Measurements from ENCODE around the gene CDK2.
"Not testable (repeated sequence)": the region's sequence is repeated elsewhere in the genome, so short reads cannot be mapped to it uniquely, and the experiment has no call there.

The CDK2 gene

DNA sequence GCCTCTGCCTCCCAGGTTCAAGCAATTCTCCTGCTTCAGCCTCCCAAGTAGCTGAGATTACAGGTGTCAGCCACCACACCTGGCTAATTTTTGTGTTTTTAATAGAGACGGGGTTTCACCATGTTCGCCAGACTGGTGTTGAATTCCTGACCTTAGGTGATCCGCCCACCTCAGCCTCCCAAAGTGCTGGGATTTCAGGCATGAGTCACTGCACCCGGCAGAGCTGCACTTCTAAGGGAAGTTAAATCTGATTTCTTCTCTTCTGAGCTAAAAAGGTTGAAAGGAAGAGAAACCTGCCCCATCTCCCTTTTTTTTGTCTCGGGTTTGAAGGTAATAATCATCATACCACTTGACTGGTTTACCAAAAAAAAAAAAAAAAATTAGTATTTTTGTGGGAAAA lies 15.3 kb downstream of the CDK2 start:
- H3K36me3 ChIP-seq (ENCODE audit: control insufficient read depth, insufficient read depth, low read length); H3K9me3 ChIP-seq (ENCODE audit: control insufficient read depth, insufficient read depth, low read length); H3K4me3 ChIP-seq (ENCODE audit: low read length); H3K27me3 ChIP-seq (ENCODE audit: control insufficient read depth, insufficient read depth, low read length); H3K4me1 ChIP-seq (ENCODE audit: control insufficient read depth, insufficient read depth, low read length); DNase-seq (ENCODE audit: low read depth, low spot score); H3K27ac ChIP-seq (ENCODE audit: low read length): not testable (repeated sequence)
- WGBS (ENCODE audit: insufficient coverage, insufficient read length), result no CpG with 5 or more reads among the region's 5 CpGs

DNA sequence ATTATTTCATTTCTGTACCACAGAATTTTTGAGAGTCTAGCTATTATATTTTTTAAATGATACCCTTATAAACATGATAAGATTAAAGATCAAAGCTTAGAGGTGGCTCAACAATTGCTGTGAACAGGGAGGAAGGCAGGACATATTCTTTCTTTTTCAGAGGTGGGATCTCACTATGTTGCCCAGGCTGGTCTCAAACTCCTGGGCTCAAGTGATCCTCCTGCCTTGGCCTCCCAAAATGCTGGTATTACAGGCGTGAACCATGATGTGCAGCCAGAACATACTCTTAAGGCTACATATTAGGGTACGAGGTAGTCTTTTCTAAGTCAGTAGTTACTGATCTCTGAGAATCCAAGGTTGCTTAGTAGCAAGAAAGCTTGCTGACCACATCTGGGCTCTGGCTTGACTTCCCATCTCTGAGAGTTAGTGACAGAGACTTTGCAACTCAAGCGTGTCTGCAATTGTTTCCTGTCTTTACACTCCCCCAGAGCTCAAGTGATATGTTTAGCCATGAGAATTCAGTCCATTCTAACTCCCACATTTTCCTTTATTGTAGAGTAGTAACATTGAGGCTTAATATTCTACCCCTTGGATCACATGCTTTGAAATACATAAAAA lies 15.8 kb downstream of the CDK2 start:
- H3K4me3 ChIP-seq (ENCODE audit: low read length), result no peak overlapping the region
- DNase-seq (ENCODE audit: low read depth, low spot score), result no peak
- no peaks in the 10 kb centered on the region for H3K4me1 ChIP-seq (ENCODE audit: control insufficient read depth, insufficient read depth, low read length)
- no peaks in the 10 kb centered on the region for H3K9me3 ChIP-seq (ENCODE audit: control insufficient read depth, insufficient read depth, low read length)
- no peak overlapping the region for H3K27ac ChIP-seq (ENCODE audit: low read length)
- H3K36me3 ChIP-seq (ENCODE audit: control insufficient read depth, insufficient read depth, low read length), result no peaks in the 10 kb centered on the region; the same call in 1 of the 2 replicates
- no peaks in the 10 kb centered on the region for H3K27me3 ChIP-seq (ENCODE audit: control insufficient read depth, insufficient read depth, low read length)
- WGBS (ENCODE audit: insufficient coverage, insufficient read length), result no CpG with 5 or more reads among the region's 3 CpGs

DNA sequence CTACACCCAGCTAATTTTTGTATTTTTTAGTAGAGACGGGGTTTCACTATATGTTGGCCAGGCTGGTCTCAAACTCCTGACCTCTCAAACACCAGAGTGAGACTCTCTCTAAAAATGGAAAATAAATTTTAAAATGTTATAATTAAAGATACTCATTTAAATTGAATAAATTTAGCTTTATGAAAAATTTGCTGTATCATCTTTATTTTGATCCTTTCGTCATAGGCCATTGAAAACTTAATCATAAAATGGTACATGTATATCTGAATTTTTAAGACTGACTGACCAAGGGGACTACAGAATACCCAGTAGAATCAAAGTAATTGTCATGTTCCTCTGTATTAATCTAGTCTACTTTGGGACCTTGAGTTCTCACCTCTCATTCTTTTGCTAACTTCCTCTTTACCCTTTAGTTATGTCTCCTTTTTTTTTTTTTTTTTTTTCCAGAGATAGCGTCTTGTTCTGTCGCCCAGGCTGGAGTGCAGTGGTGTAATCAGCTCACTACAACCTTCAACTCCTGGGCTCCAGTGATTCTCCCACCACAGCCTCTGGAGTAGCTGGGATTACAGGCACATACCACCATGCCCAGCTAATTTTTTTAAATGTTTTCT lies 16.7 kb downstream of the CDK2 start:
- no CpG with 5 or more reads among the region's 4 CpGs for WGBS (ENCODE audit: insufficient coverage, insufficient read length)
- no peak overlapping the region for H3K4me3 ChIP-seq (ENCODE audit: low read length)
- no peak overlapping the region for H3K27ac ChIP-seq (ENCODE audit: low read length)

DNA sequence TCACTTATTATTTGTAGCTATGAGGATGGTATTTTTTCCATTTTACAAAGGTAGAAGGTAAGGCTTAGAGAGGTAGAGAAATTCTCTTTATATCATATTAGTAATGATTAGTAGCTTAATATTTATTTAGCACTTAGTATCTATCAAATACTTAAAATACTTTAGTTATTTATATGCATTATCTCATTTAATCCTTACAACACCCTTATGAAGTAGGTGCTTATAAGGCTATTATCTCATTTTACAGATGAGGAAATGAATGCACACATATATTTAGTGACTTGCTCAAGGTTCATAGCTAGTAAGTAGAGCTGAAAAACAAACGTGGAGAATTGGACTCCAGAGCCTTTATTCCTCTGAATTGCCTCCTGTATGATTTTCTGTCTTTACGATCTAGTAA lies 18.2 kb downstream of the CDK2 start:
- H3K9me3 ChIP-seq (ENCODE audit: control insufficient read depth, insufficient read depth, low read length), result no peaks in the 10 kb centered on the region
- no CpG with 5 or more reads among the region's 2 CpGs for WGBS (ENCODE audit: insufficient coverage, insufficient read length)
- no peaks in the 10 kb centered on the region for H3K27me3 ChIP-seq (ENCODE audit: control insufficient read depth, insufficient read depth, low read length)
- DNase-seq (ENCODE audit: low read depth, low spot score), result no peak
- H3K27ac ChIP-seq (ENCODE audit: low read length), result no peak overlapping the region
- H3K36me3 ChIP-seq (ENCODE audit: control insufficient read depth, insufficient read depth, low read length), result peaks cover 3% of the 10 kb centered on the region; the same call in 1 of the 2 replicates
- H3K4me3 ChIP-seq (ENCODE audit: low read length), result no peak overlapping the region
- H3K4me1 ChIP-seq (ENCODE audit: control insufficient read depth, insufficient read depth, low read length), result no peaks in the 10 kb centered on the region

More for the DNA sequence above, 16.7 kb downstream of the CDK2 start:
- DNase-seq (ENCODE audit: low read depth, low spot score), result no peak
- no peaks in the 10 kb centered on the region for H3K4me1 ChIP-seq (ENCODE audit: control insufficient read depth, insufficient read depth, low read length)
- H3K9me3 ChIP-seq (ENCODE audit: control insufficient read depth, insufficient read depth, low read length), result no peaks in the 10 kb centered on the region
- H3K27me3 ChIP-seq (ENCODE audit: control insufficient read depth, insufficient read depth, low read length), result no peaks in the 10 kb centered on the region
- H3K36me3 ChIP-seq (ENCODE audit: control insufficient read depth, insufficient read depth, low read length), result no peaks in the 10 kb centered on the region; the same call in 1 of the 2 replicates

DNA sequence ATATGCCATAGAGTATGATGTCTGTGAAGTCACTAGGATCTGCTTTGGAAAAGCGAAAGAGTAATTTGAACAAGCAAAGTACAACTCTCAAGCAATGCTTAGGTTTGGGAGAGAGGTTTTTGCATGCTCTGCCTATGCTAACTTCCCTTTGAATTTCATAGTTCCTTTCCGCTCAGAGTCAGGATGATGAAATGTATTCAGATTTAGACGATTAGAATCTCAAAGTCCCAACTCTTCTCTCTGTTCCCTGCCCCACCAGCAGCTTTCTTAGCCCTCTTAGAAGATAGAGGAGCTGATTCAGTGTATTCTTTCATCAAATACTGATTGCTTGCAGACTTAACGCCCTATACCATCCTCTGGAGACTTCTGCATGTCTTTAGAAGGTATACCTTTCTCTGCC lies 18.7 kb downstream of the CDK2 start:
- Histone ChIP-seq H3K27ac (ENCODE audit: low read length) (no peak overlapping the region), H3K4me1 (ENCODE audit: control insufficient read depth, insufficient read depth, low read length) (no peaks in the 10 kb centered on the region), H3K9me3 (ENCODE audit: control insufficient read depth, insufficient read depth, low read length) (no peaks in the 10 kb centered on the region), H3K27me3 (ENCODE audit: control insufficient read depth, insufficient read depth, low read length) (no peaks in the 10 kb centered on the region), H3K36me3 (ENCODE audit: control insufficient read depth, insufficient read depth, low read length) (peaks cover 6% of the 10 kb centered on the region; the same call in 1 of the 2 replicates), H3K4me3 (ENCODE audit: low read length) (no peak overlapping the region)
- no peak for DNase-seq (ENCODE audit: low read depth, low spot score)
- no CpG with 5 or more reads among the region's 4 CpGs for whole genome bisulfite sequencing (ENCODE audit: insufficient coverage, insufficient read length)

GRCh38 chr12:55985976-55986375 lies 19.3 kb downstream of the CDK2 start:
- H3K36me3 ChIP-seq (ENCODE audit: control insufficient read depth, insufficient read depth, low read length), result not testable (repeated sequence)
- WGBS (ENCODE audit: insufficient coverage, insufficient read length), result no CpG with 5 or more reads among the region's 7 CpGs

DNA sequence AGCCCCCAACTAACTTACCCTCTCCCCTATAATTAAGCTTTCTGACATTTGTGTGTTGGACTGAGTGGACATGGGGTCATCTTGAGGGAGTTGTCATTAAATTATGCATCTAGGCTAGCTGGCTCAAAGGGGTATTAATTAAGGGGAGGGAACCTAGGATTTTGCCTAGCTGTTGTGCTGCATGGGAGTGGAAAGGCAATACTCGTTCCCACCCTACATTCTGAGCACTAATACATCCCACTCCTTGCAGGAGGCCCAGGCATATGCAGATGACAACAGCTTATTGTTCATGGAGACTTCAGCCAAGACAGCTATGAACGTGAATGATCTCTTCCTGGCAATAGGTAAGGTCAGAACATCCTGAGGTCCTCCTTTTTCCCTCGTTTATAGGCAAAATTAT lies 24.5 kb downstream of the CDK2 start:
- Histone ChIP-seq H3K27ac (ENCODE audit: low read length) (no peak overlapping the region), H3K4me1 (ENCODE audit: control insufficient read depth, insufficient read depth, low read length) (no peaks in the 10 kb centered on the region), H3K36me3 (ENCODE audit: control insufficient read depth, insufficient read depth, low read length) (peaks cover 22% of the 10 kb centered on the region), H3K4me3 (ENCODE audit: low read length) (no peak overlapping the region), H3K27me3 (ENCODE audit: control insufficient read depth, insufficient read depth, low read length) (no peaks in the 10 kb centered on the region), H3K9me3 (ENCODE audit: control insufficient read depth, insufficient read depth, low read length) (no peaks in the 10 kb centered on the region)
- WGBS (ENCODE audit: insufficient coverage, insufficient read length), result no CpG with 5 or more reads among the region's 3 CpGs
- no peak for DNase-seq (ENCODE audit: low read depth, low spot score)

More at GRCh38 chr12:55985976-55986375, 19.3 kb downstream of the CDK2 start:
- not testable (repeated sequence) for DNase-seq (ENCODE audit: low read depth, low spot score); H3K4me3 ChIP-seq (ENCODE audit: low read length); H3K4me1 ChIP-seq (ENCODE audit: control insufficient read depth, insufficient read depth, low read length); H3K27ac ChIP-seq (ENCODE audit: low read length); H3K27me3 ChIP-seq (ENCODE audit: control insufficient read depth, insufficient read depth, low read length); H3K9me3 ChIP-seq (ENCODE audit: control insufficient read depth, insufficient read depth, low read length)

GRCh38 chr12:55993230-55993853 lies 26.7 kb downstream of the CDK2 start:
- H3K27ac ChIP-seq (ENCODE audit: low read length), result no peak overlapping the region
- no peaks in the 10 kb centered on the region for H3K9me3 ChIP-seq (ENCODE audit: control insufficient read depth, insufficient read depth, low read length)
- no CpG with 5 or more reads among the region's 4 CpGs for WGBS (ENCODE audit: insufficient coverage, insufficient read length)
- no peaks in the 10 kb centered on the region for H3K27me3 ChIP-seq (ENCODE audit: control insufficient read depth, insufficient read depth, low read length)
- no peak for DNase-seq (ENCODE audit: low read depth, low spot score)
- no peak overlapping the region for H3K4me3 ChIP-seq (ENCODE audit: low read length)
- H3K36me3 ChIP-seq (ENCODE audit: control insufficient read depth, insufficient read depth, low read length), result peaks cover 22% of the 10 kb centered on the region
- H3K4me1 ChIP-seq (ENCODE audit: control insufficient read depth, insufficient read depth, low read length), result no peaks in the 10 kb centered on the region

DNA sequence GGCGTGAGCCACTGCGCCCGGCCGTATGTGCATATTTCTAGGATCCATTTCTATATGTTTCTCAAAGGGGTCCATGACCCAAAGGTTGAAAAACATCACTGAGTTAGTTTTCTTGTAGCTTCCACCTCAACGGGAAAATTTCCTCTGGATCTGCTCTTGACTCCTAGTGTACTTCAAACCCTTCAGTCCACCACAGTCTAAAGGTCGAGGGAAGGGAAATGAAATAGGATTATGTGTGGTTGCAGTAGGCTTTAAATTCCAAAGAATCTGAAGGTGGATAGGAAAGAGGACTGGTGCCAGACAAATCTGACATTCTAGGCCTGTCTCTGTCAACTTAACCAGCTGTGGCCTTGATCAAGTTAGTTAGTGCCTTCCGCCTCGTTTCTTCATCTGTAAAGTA lies 28.7 kb downstream of the CDK2 start:
- Histone ChIP-seq H3K27ac (ENCODE audit: low read length) (no peak overlapping the region), H3K36me3 (ENCODE audit: control insufficient read depth, insufficient read depth, low read length) (peaks cover 16% of the 10 kb centered on the region)
- no CpG with 5 or more reads among the region's 8 CpGs for WGBS (ENCODE audit: insufficient coverage, insufficient read length)

DNA sequence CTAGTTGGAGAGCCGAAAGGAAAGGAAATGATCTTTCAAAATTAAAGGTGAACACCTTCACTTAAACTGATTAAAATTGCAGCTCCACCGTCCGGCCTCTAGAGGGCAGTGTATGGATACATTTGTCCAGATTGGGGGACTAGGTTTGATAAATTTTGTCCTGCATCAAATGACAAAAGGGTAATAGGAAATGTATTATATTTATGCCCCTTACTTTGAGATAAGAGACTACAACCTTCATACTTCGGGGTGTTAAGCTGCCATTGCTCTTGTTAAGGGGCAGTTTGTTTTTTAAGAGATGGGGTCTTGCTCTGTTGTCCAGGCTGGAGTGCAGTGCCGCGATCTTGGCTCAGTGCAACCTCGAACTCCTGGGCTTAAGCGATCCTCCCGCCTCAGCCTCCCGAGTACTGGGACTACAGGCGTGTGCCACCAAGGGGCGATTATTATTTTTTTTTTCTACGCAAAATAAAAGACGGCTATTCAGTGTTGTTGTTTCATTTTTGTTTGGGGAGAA lies 29.6 kb downstream of the CDK2 start:
- Histone ChIP-seq H3K27me3 (ENCODE audit: control insufficient read depth, insufficient read depth, low read length) (no peaks in the 10 kb centered on the region), H3K27ac (ENCODE audit: low read length) (no peak overlapping the region), H3K4me1 (ENCODE audit: control insufficient read depth, insufficient read depth, low read length) (no peaks in the 10 kb centered on the region), H3K9me3 (ENCODE audit: control insufficient read depth, insufficient read depth, low read length) (no peaks in the 10 kb centered on the region), H3K4me3 (ENCODE audit: low read length) (no peak overlapping the region), H3K36me3 (ENCODE audit: control insufficient read depth, insufficient read depth, low read length) (peaks cover 10% of the 10 kb centered on the region)
- WGBS (ENCODE audit: insufficient coverage, insufficient read length), result no CpG with 5 or more reads among the region's 14 CpGs
- DNase-seq (ENCODE audit: low read depth, low spot score), result no peak

More for the DNA sequence above, 28.7 kb downstream of the CDK2 start:
- no peak for DNase-seq (ENCODE audit: low read depth, low spot score)
- Histone ChIP-seq H3K4me3 (ENCODE audit: low read length) (no peak overlapping the region), H3K27me3 (ENCODE audit: control insufficient read depth, insufficient read depth, low read length) (no peaks in the 10 kb centered on the region), H3K4me1 (ENCODE audit: control insufficient read depth, insufficient read depth, low read length) (no peaks in the 10 kb centered on the region), H3K9me3 (ENCODE audit: control insufficient read depth, insufficient read depth, low read length) (no peaks in the 10 kb centered on the region)

Measured in iPS DF 6.9 (cell line).